HCT116 (cell line): ENCODE measurements around the gene NCAPD2. TPM values are rescaled to one million over a fixed set of nuclear protein-coding genes. Genes with fewer than 3 reads are reported as not detected.

ENCODE experiments used
- ATAC-seq: fragments of 200-7000 bp; cut with Tn5 transposase; 2 replicates; pipeline ENCODE4 v1.9.1; 2020; ENCODE audit warnings: mild to moderate bottlenecking, moderate library complexity
- BruUV-seq: library from RNA; stranded (reverse); fragments of 400-500 nt; replicated peaks from 2 replicates; lab custom pipeline; 2021; lab: Mats Ljungman, UMichigan
- CTCF ChIA-PET: fragments of 300-600 bp; sonication (Branson Sonifier 250); formaldehyde crosslinking; loops from one replicate; lab custom pipeline; 2021; ENCODE audit warnings: antibody characterized with exemption; lab: Charles Lee
- POLR2A ChIA-PET: fragments of 300-600, 350-600 bp; sonication (Branson Sonifier 250); formaldehyde crosslinking; loops from one replicate; lab custom pipeline; 2021; ENCODE audit warnings: antibody characterized with exemption; lab: Charles Lee
- RAD21 ChIA-PET, 2 experiments: fragments of 300-600 bp; sonication (Branson Sonifier 250); formaldehyde crosslinking; loops; one replicate each; lab custom pipeline; 2023; ENCODE audit warnings: low total read pairs in 2 of 2; ENCODE audit not compliant: uncharacterized antibody in 2 of 2, unreplicated experiment in 2 of 2, low non-redundant PET in 1 of 2; lab: Charles Lee
- DNase-seq: peaks from one replicate; pipeline ENCODE4 v3.0.0-alpha.2; 2010; ENCODE audit warnings: low read depth, low spot score
- H2AFZ ChIP-seq: fragments of 200-600 bp; shearing (Covaris generic), sonication (generic); 2 replicates; pipeline ENCODE4 v1.6.1; 2017; ENCODE audit warnings: low read depth, mixed run types, mixed read lengths, antibody characterized with exemption, low read length; ENCODE audit not compliant: poor library complexity, severe bottlenecking
- H3K27ac ChIP-seq: 2 replicates; pipeline ENCODE4 v1.5.1; 2012; ENCODE audit warnings: low read depth, low read length
- H3K27me3 ChIP-seq: fragments of 200-600 bp; sonication (generic); 2 replicates; pipeline ENCODE4 v1.6.1; 2016; ENCODE audit warnings: mixed run types, low read length, mixed read lengths; ENCODE audit not compliant: insufficient read depth
- H3K36me3 ChIP-seq, 2 experiments: fragments of 200-500 bp in 1 of 2; fragments of 200-600 bp in 1 of 2; sonication (Bioruptor generic) in 1 of 2; sonication (generic) in 1 of 2; 2 replicates each; pipeline versions ENCODE4 v1.5.1 to v1.6.1; 2014 to 2016; ENCODE audit warnings: low read length in 2 of 2, inconsistent platforms in 1 of 2, mixed read lengths in 1 of 2, mixed run types in 1 of 2; ENCODE audit not compliant: insufficient read depth in 2 of 2, control insufficient read depth in 1 of 2
- H3K4me1 ChIP-seq, 2 experiments: fragments of 200-600 bp in 1 of 2; sonication (generic) in 1 of 2; 2 replicates each; pipeline versions ENCODE4 v1.5.1 to v1.6.1; 2012 to 2017; ENCODE audit warnings: low read length in 2 of 2, inconsistent platforms in 1 of 2, mild to moderate bottlenecking in 1 of 2, mixed read lengths in 1 of 2, mixed run types in 1 of 2, moderate library complexity in 1 of 2; ENCODE audit not compliant: insufficient read depth in 2 of 2, control insufficient read depth in 1 of 2
- H3K4me2 ChIP-seq: fragments of 200-600 bp; sonication (generic); 2 replicates; pipeline ENCODE4 v1.6.1; 2017; ENCODE audit warnings: mixed run types, low read length, mixed read lengths
- H3K4me3 ChIP-seq, 2 experiments: fragments of 200-600 bp in 1 of 2; sonication (generic) in 1 of 2; replicated peaks in 1 of 2; 2 replicates each; pipeline ENCODE4 v1.5.1; 2011 to 2016; ENCODE audit warnings: low read length in 2 of 2, control low read depth in 1 of 2, low read depth in 1 of 2, mild to moderate bottlenecking in 1 of 2, mixed read lengths in 1 of 2, mixed run types in 1 of 2
- H3K79me2 ChIP-seq: fragments of 200-600 bp; sonication (generic); 2 replicates; pipeline ENCODE4 v1.6.1; 2017; ENCODE audit warnings: mild to moderate bottlenecking, mixed run types, low read length, moderate library complexity, mixed read lengths; ENCODE audit not compliant: insufficient read depth
- H3K9ac ChIP-seq: fragments of 200-600 bp; sonication (generic); 2 replicates; pipeline ENCODE4 v1.6.1; 2016; ENCODE audit warnings: low read length, mixed read lengths
- H3K9me2 ChIP-seq: fragments of 200-600 bp; sonication (generic), shearing (Covaris generic); 2 replicates; pipeline ENCODE4 v1.6.1; 2017; ENCODE audit warnings: mixed run types, mild to moderate bottlenecking, moderate library complexity; ENCODE audit not compliant: insufficient read depth
- H3K9me3 ChIP-seq, 2 experiments: fragments of 200-500 bp in 1 of 2; fragments of 200-600 bp in 1 of 2; sonication (Bioruptor generic) in 1 of 2; sonication (generic) in 1 of 2; 2 replicates each; pipeline ENCODE4 v1.6.1; 2014 to 2017; ENCODE audit warnings: low read length in 2 of 2, mixed read lengths in 2 of 2, inconsistent platforms in 1 of 2, low read depth in 1 of 2, mild to moderate bottlenecking in 1 of 2, mixed run types in 1 of 2, moderate library complexity in 1 of 2; ENCODE audit not compliant: control insufficient read depth in 1 of 2, insufficient read depth in 1 of 2
- H4K20me1 ChIP-seq: fragments of 200-600 bp; sonication (generic), shearing (Covaris generic); 2 replicates; pipeline ENCODE4 v1.6.1; 2017; ENCODE audit warnings: mixed run types, mild to moderate bottlenecking, moderate library complexity; ENCODE audit not compliant: insufficient read depth
- ELF1 ChIP-seq: IDR thresholded peaks from 2 replicates; pipeline ENCODE4 v1.6.1; 2012; ENCODE audit warnings: low read depth, borderline replicate concordance
- EZH2phosphoT487 ChIP-seq: fragments of 200-600 bp; IDR thresholded peaks from 2 replicates; pipeline ENCODE4 v1.6.1; 2018; ENCODE audit warnings: antibody characterized with exemption, borderline replicate concordance
- FOSL1 ChIP-seq: IDR thresholded peaks from 2 replicates; pipeline ENCODE4 v1.6.1; 2012; ENCODE audit warnings: low read depth
- RAD21 ChIP-seq: IDR thresholded peaks from 2 replicates; pipeline ENCODE4 v1.6.1; 2012; ENCODE audit warnings: low read depth, mild to moderate bottlenecking
- YY1 ChIP-seq: IDR thresholded peaks from 2 replicates; pipeline ENCODE4 v1.6.1; 2011; ENCODE audit warnings: low read length, low read depth, moderate library complexity, mild to moderate bottlenecking; ENCODE audit not compliant: insufficient replicate concordance; ENCODE audit errors: extremely low read depth
- ZNF274 ChIP-seq: fragments of 200-500 bp; sonication (Bioruptor generic); IDR thresholded peaks from 2 replicates; pipeline ENCODE4 v1.6.1; 2014; ENCODE audit warnings: mild to moderate bottlenecking, low read depth, low read length, inconsistent platforms
- intact Hi-C: fragments of 100-400 bp; cut with micrococcal nuclease; formaldehyde crosslinking; loops from 2 replicates; pipeline ENCODE4 v1.10.0; 2022
- total RNA-seq: library from RNA; stranded (reverse); gene quantifications from one replicate; pipeline ENCODE4 v1.2.1, GENCODE V29; 2021; ENCODE audit not compliant: unreplicated experiment
- TF ChIP-seq, protein P1 (sequence below): IDR thresholded peaks from 2 replicates; pipeline ENCODE4 v1.6.1; 2011; ENCODE audit warnings: mild to moderate bottlenecking, low read length, moderate library complexity; ENCODE audit not compliant: insufficient replicate concordance; ENCODE audit errors: extremely low read depth

The NCAPD2 gene
- total RNA-seq, 1 experiment from 2014 or later = 177 TPM

DNA sequence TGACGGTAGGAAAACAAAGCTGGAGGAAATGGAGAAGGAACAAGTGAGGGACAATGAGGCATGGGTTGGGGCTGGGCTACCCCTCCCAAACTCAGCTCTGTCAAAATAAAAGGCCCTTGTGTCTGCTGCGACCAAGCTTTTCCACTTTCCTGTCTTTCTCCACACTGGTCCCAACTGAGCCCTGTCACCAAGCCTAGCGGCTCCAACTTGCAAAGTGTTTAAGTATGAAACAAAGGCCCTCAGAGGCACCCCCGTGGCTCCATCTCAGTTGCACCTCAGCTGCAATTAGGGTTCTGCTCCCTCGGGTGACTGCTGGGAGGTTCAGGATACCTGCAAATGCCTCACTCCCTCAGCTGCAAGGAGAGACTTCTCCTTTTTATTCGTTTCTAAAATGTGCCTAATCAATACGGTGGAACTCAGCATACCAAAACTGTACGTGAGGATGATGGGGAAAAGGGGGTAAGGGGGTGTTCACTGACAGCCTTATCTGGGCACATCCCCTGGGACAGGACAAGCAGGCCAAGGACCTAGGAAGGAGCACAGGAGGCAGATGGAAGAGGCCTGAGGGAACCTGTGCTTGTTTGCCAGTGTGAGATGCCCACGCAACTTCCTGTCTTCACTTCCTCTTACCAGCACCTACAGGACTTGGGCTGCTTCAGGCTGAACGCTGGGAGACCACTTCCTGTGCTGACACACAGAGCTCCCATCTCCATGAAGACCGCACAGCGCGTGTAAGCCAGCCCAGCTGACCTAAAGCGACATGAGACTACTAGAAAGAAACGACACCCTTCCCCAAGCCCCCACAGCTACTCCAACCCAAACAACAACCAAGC is 32.3 kb upstream of the NCAPD2 start:
- ATAC-seq (no peak), DNase-seq (no peak)
- Histone ChIP-seq H3K4me1 (no peaks in the 10 kb centered on the region), H2AFZ (no peak overlapping the region), H3K9me3 (no peaks in the 10 kb centered on the region), H3K27me3 (no peaks in the 10 kb centered on the region), H3K9ac (no peak overlapping the region), H3K4me2 (no peak overlapping the region), H4K20me1 (no peaks in the 10 kb centered on the region), H3K79me2 (no peaks in the 10 kb centered on the region), H3K9me2 (no peaks in the 10 kb centered on the region), H3K36me3 (peaks cover 14 to 31% of the 10 kb centered on the region in 2 experiments; a peak in 3 of 4 replicates), H3K4me3 (no peak overlapping the region), H3K27ac (no peak overlapping the region)
- POLR2A ChIA-PET = interaction anchor here (3.7 kb wide), 1 partner anchor 9 kb away, joined by 18 read pairs; the partner anchor contains the start of gene VAMP1
- CTCF ChIA-PET = no interaction called here
- no peak for TF ChIP-seq RAD21
- TF ChIP-seq FOSL1 = no peak
- TF ChIP-seq EZH2phosphoT487 = no peak
- TF ChIP-seq YY1 = no peak
- TF ChIP-seq, protein P1, sequence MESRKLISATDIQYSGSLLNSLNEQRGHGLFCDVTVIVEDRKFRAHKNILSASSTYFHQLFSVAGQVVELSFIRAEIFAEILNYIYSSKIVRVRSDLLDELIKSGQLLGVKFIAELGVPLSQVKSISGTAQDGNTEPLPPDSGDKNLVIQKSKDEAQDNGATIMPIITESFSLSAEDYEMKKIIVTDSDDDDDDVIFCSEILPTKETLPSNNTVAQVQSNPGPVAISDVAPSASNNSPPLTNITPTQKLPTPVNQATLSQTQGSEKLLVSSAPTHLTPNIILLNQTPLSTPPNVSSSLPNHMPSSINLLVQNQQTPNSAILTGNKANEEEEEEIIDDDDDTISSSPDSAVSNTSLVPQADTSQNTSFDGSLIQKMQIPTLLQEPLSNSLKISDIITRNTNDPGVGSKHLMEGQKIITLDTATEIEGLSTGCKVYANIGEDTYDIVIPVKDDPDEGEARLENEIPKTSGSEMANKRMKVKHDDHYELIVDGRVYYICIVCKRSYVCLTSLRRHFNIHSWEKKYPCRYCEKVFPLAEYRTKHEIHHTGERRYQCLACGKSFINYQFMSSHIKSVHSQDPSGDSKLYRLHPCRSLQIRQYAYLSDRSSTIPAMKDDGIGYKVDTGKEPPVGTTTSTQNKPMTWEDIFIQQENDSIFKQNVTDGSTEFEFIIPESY = no peak
- TF ChIP-seq ELF1 = no peak
- no peak for TF ChIP-seq ZNF274
- RAD21 ChIA-PET = no interaction called here
- no TSS peak for BruUV-seq
- intact Hi-C loops = no loop called here
